Fibroblast of the aortic adventitia (primary cell): ENCODE measurements around the gene TMX2. TPM values are rescaled to one million over a fixed set of nuclear protein-coding genes. Genes with fewer than 3 reads are reported as not detected.

Experiments used
- DNase-seq: peaks from one replicate; pipeline ENCODE4 v3.0.0-alpha.2; 2010; ENCODE audit warnings: low read depth
- H3K4me3 ChIP-seq: 2 replicates; pipeline ENCODE4 v1.5.1; 2011; ENCODE audit warnings: low read depth, mild to moderate bottlenecking, control low read depth, low read length, moderate library complexity
- CTCF ChIP-seq: IDR thresholded peaks from 2 replicates; pipeline ENCODE4 v1.5.1; 2011; ENCODE audit warnings: mild to moderate bottlenecking, low read length, control low read depth, inconsistent platforms; ENCODE audit not compliant: insufficient read depth
- total RNA-seq: library from RNA; depleted of rRNA; stranded (reverse); fragments of >200 nt; gene quantifications from 2 replicates; pipeline ENCODE4 v1.2.3, GENCODE V29; 2012; ENCODE audit warnings: low replicate concordance

Gene TMX2
- total RNA-seq, 1 donor: 66.6 TPM

- DNase-seq: no peak
- no peak for TF ChIP-seq CTCF
Observed at GRCh38 chr11:57764021-57764420, 51.6 kb downstream of the TMX2 start.

GRCh38 chr11:57764566-57764965 lies 52.2 kb downstream of the TMX2 start:
- TF ChIP-seq CTCF: no peak

More at GRCh38 chr11:57764021-57764420, 51.6 kb downstream of the TMX2 start:
- peak overlapping the region; percentile 70 for H3K4me3 ChIP-seq

GRCh38 chr11:57764972-57765371 lies 52.6 kb downstream of the TMX2 start:
- no peak for DNase-seq
- no peak for TF ChIP-seq CTCF
- H3K4me3 ChIP-seq: peak overlapping the region; percentile 70

More at GRCh38 chr11:57764566-57764965, 52.2 kb downstream of the TMX2 start:
- DNase-seq: no peak
- peak overlapping the region; percentile 70 for H3K4me3 ChIP-seq

GRCh38 chr11:57770793-57771192 lies 58.4 kb downstream of the TMX2 start:
- no peak for TF ChIP-seq CTCF
- DNase-seq: no peak
- H3K4me3 ChIP-seq: no peak overlapping the region

- no peak for DNase-seq
- no peak for TF ChIP-seq CTCF
- no peak overlapping the region for H3K4me3 ChIP-seq
Observed at GRCh38 chr11:57771365-57771764, 59.0 kb downstream of the TMX2 start.

GRCh38 chr11:57772562-57772961 lies 60.2 kb downstream of the TMX2 start:
- no peak for TF ChIP-seq CTCF
- DNase-seq: no peak
- no peak overlapping the region for H3K4me3 ChIP-seq

GRCh38 chr11:57773026-57773598 lies 60.7 kb downstream of the TMX2 start:
- no peak overlapping the region for H3K4me3 ChIP-seq
- no peak for DNase-seq
- TF ChIP-seq CTCF: no peak
